Airway epithelial cell (primary cell): ENCODE results near the gene TNFRSF12A. TPM values are rescaled to one million over a fixed set of nuclear protein-coding genes. Genes with fewer than 3 reads are reported as not detected.

Source experiments
- total RNA-seq: library from RNA; depleted of rRNA; stranded (reverse); fragments of >200 nt; gene quantifications from 2 replicates; pipeline ENCODE4 v1.2.3, GENCODE V29; 2015

The TNFRSF12A gene
- total RNA-seq = 298 and 319 TPM in 2 replicates

GRCh38 chr16:3020247-3020603 is at the start of gene TNFRSF12A:
Gene TNFRSF12A, plus strand, starts transcription at chr16:3020368. Its CDS starts 30 bp downstream, at chr16:3020398.

GRCh38 chr16:2980227-2981176 is 39.7 kb upstream of the TNFRSF12A start, which contains the start of gene PKMYT1:
Gene PKMYT1, minus strand, starts transcription at chr16:2980446. Its CDS starts 789 bp downstream, at chr16:2979657.

GRCh38 chr16:3012828-3013420 is 7.2 kb upstream of the TNFRSF12A start, which contains the start of gene CLDN9:
Gene CLDN9, plus strand, starts transcription at chr16:3012923. Its CDS starts 440 bp downstream, at chr16:3013363.

GRCh38 chr16:3017794-3018506 is 2.2 kb upstream of the TNFRSF12A start, which contains the start of gene CLDN6:
Gene CLDN6, minus strand, starts transcription at chr16:3018183. Its CDS starts 2,162 bp downstream, at chr16:3016021.

GRCh38 chr16:3023669-3024478 is 3.7 kb downstream of the TNFRSF12A start, which contains the start of the genes HCFC1R1 and THOC6:
Gene HCFC1R1, minus strand, starts transcription at chr16:3023942. Its CDS starts 1 bp downstream, at chr16:3023941.
Gene THOC6, plus strand, starts transcription at chr16:3024035. Its CDS starts 292 bp downstream, at chr16:3024327.

GRCh38 chr16:3036726-3037315 is 16.7 kb downstream of the TNFRSF12A start, which contains the start of gene BICDL2:
Gene BICDL2, minus strand, starts transcription at chr16:3036944. Its CDS starts 1,448 bp downstream, at chr16:3035496.

GRCh38 chr16:3045758-3046640 is 25.8 kb downstream of the TNFRSF12A start, which contains the start of gene MMP25:
Gene MMP25, plus strand, starts transcription at chr16:3046561. Its CDS starts 357 bp downstream, at chr16:3046918.

GRCh38 chr16:3065069-3065741 is 45.0 kb downstream of the TNFRSF12A start, which contains the start of gene IL32:
Gene IL32, plus strand, starts transcription at chr16:3065640. Its CDS starts 172 bp downstream, at chr16:3065812.

Other genes with a start within 250 kb of the TNFRSF12A start
- gene ELOB, start 243.1 kb upstream of the TNFRSF12A start, total RNA-seq = 367 and 643 TPM in 2 replicates
- gene PRSS33, start 232.8 kb upstream of the TNFRSF12A start, total RNA-seq = not detected in 2 replicates
- gene PRSS41, start 221.9 kb upstream of the TNFRSF12A start, total RNA-seq = not detected in 2 replicates
- gene PRSS21, start 203.1 kb upstream of the TNFRSF12A start, total RNA-seq = 3.4 and 7.5 TPM in 2 replicates
- 3.0 and 3.2 TPM in 2 replicates for gene ZG16B, start 190.1 kb upstream of the TNFRSF12A start, total RNA-seq
- gene PRSS22, start 162.2 kb upstream of the TNFRSF12A start, total RNA-seq = 21.6 and 23.4 TPM in 2 replicates
- gene FLYWCH2, start 137.2 kb upstream of the TNFRSF12A start, total RNA-seq = 74.3 and 115 TPM in 2 replicates
- gene FLYWCH1, start 108.4 kb upstream of the TNFRSF12A start, total RNA-seq = 38.6 and 46.0 TPM in 2 replicates
- gene KREMEN2, start 56.1 kb upstream of the TNFRSF12A start, total RNA-seq = 22.7 and 23.4 TPM in 2 replicates
- gene PAQR4, start 51.0 kb upstream of the TNFRSF12A start, total RNA-seq = 20.6 and 27.6 TPM in 2 replicates
- gene PKMYT1, start 39.9 kb upstream of the TNFRSF12A start, total RNA-seq = 52.6 and 82.7 TPM in 2 replicates
- 0.49 TPM in 1 of 2 replicates, not detected in the other for gene CLDN9, start 7.4 kb upstream of the TNFRSF12A start, total RNA-seq
- 0.63 and 0.70 TPM in 2 replicates for gene CLDN6, start 2.2 kb upstream of the TNFRSF12A start, total RNA-seq
- gene HCFC1R1, start 3.6 kb downstream of the TNFRSF12A start, total RNA-seq = 27.3 and 35.7 TPM in 2 replicates
- gene THOC6, start 3.7 kb downstream of the TNFRSF12A start, total RNA-seq = 35.3 and 36.5 TPM in 2 replicates
- 18.6 and 24.9 TPM in 2 replicates for gene BICDL2, start 16.6 kb downstream of the TNFRSF12A start, total RNA-seq
- gene MMP25, start 26.2 kb downstream of the TNFRSF12A start, total RNA-seq = 0.46 and 0.56 TPM in 2 replicates
- 10.1 and 10.9 TPM in 2 replicates for gene IL32, start 45.3 kb downstream of the TNFRSF12A start, total RNA-seq
- gene ZSCAN10, start 78.9 kb downstream of the TNFRSF12A start, total RNA-seq = not detected in 2 replicates
- 18.0 and 20.3 TPM in 2 replicates for gene ZNF205, start 92.2 kb downstream of the TNFRSF12A start, total RNA-seq
- gene ZNF213, start 114.7 kb downstream of the TNFRSF12A start, total RNA-seq = 4.9 and 9.0 TPM in 2 replicates
- gene OR1F1, start 167.8 kb downstream of the TNFRSF12A start, total RNA-seq = 0.78 TPM in 1 of 2 replicates, not detected in the other
- gene ZNF200, start 214.8 kb downstream of the TNFRSF12A start, total RNA-seq = 5.0 and 5.7 TPM in 2 replicates
- under 0.01 TPM in 1 of 2 replicates, not detected in the other for gene MEFV, start 236.3 kb downstream of the TNFRSF12A start, total RNA-seq